HG02852 (cell line): ENCODE measurements around the gene OR2A2.
"Not testable (repeated sequence)": the region's sequence is repeated elsewhere in the genome, so short reads cannot be mapped to it uniquely, and the experiment has no call there.

Source experiments
- ATAC-seq: cut with Tn5 transposase; IDR thresholded peaks from one replicate; pipeline ENCODE4 v1.9.1; 2021; ENCODE audit warnings: mild to moderate bottlenecking, moderate library complexity; ENCODE audit not compliant: unreplicated experiment

OR2A2 gene

GRCh38 chr7:144109283-144109682 lies at the start of gene OR2A2:
OR2A2 (plus strand) TSS chr7:144109583; CDS start chr7:144109583, 0 bp downstream.
- ATAC-seq: no peak

- ATAC-seq: no peak
Measured at GRCh38 chr7:144063710-144064109, 45.7 kb upstream of the OR2A2 start.

GRCh38 chr7:144069511-144069910 lies 39.9 kb upstream of the OR2A2 start, which contains the start of gene OR2A25:
OR2A25 (plus strand) TSS chr7:144069811; CDS start chr7:144074220, 4,409 bp downstream.
- ATAC-seq: no peak

GRCh38 chr7:144069953-144070352 lies 39.4 kb upstream of the OR2A2 start:
- ATAC-seq: no peak

GRCh38 chr7:144074374-144074773 lies 35.0 kb upstream of the OR2A2 start:
- no peak for ATAC-seq

GRCh38 chr7:144085978-144086377 lies 23.4 kb upstream of the OR2A2 start, which contains the start of gene OR2A12:
OR2A12 (plus strand) TSS chr7:144086278; CDS start chr7:144095108, 8,830 bp downstream.
- no peak for ATAC-seq

GRCh38 chr7:144086730-144087129 lies 22.7 kb upstream of the OR2A2 start:
- ATAC-seq: no peak

- ATAC-seq: no peak
Measured at GRCh38 chr7:144087230-144087629, 22.2 kb upstream of the OR2A2 start.

- ATAC-seq: no peak
Measured at GRCh38 chr7:144090667-144091066, 18.7 kb upstream of the OR2A2 start.

GRCh38 chr7:144098776-144099175 lies 10.6 kb upstream of the OR2A2 start:
- no peak for ATAC-seq

GRCh38 chr7:144100607-144101006 lies 8.8 kb upstream of the OR2A2 start:
- ATAC-seq: no peak

GRCh38 chr7:144102041-144102440 lies 7.3 kb upstream of the OR2A2 start:
- ATAC-seq: no peak

GRCh38 chr7:144105211-144105610 lies 4.2 kb upstream of the OR2A2 start:
- ATAC-seq: no peak

- ATAC-seq: no peak
Measured at GRCh38 chr7:144110272-144110671, 889 bp downstream of the OR2A2 start.

- no peak for ATAC-seq
Measured at GRCh38 chr7:144113651-144114050, 4.3 kb downstream of the OR2A2 start.

GRCh38 chr7:144118341-144118740 lies 9.0 kb downstream of the OR2A2 start:
- no peak for ATAC-seq

GRCh38 chr7:144122876-144123275 lies 13.5 kb downstream of the OR2A2 start, which contains the start of gene OR2A14:
OR2A14 (plus strand) TSS chr7:144123176; CDS start chr7:144129113, 5,937 bp downstream.
- ATAC-seq: no peak

GRCh38 chr7:144127714-144128334 lies 18.4 kb downstream of the OR2A2 start:
- ATAC-seq: peak; percentile 100

GRCh38 chr7:144129601-144130000 lies 20.2 kb downstream of the OR2A2 start:
- ATAC-seq: not testable (repeated sequence)

GRCh38 chr7:144130730-144131129 lies 21.3 kb downstream of the OR2A2 start:
- no peak for ATAC-seq

- ATAC-seq: no peak
Measured at GRCh38 chr7:144132262-144132661, 22.9 kb downstream of the OR2A2 start.

- ATAC-seq: no peak
Measured at GRCh38 chr7:144133307-144133706, 23.9 kb downstream of the OR2A2 start.

GRCh38 chr7:144134116-144134515 lies 24.7 kb downstream of the OR2A2 start:
- ATAC-seq: no peak
